GM23338 (cell line): Measurements from ENCODE around the gene IL13.

Experiments used
- CTCF ChIP-seq, 2 experiments: fragments of 200-600 bp in 1 of 2; sonication (generic) in 1 of 2; conservative IDR thresholded peaks; 2 replicates each; pipeline versions ENCODE4 v1.5.1 to v1.6.1; 2016 to 2017; ENCODE audit warnings: antibody characterized with exemption in 2 of 2, low read depth in 2 of 2, mild to moderate bottlenecking in 2 of 2, moderate library complexity in 1 of 2
- ETS1 ChIP-seq: IDR thresholded peaks from 2 replicates; pipeline ENCODE4 v1.6.1; 2016; ENCODE audit warnings: antibody characterized with exemption
- EZH2 ChIP-seq: fragments of 200-600 bp; sonication (generic); IDR thresholded peaks from one replicate; pipeline ENCODE4 v1.8.0; 2017; ENCODE audit warnings: antibody characterized with exemption, mild to moderate bottlenecking, low read depth; ENCODE audit not compliant: unreplicated experiment
- EZH2phosphoT487 ChIP-seq: fragments of 200-600 bp; sonication (generic); IDR thresholded peaks from one replicate; pipeline ENCODE4 v1.8.1; 2018; ENCODE audit warnings: antibody characterized with exemption; ENCODE audit not compliant: unreplicated experiment
- POLR2AphosphoS5 ChIP-seq: IDR thresholded peaks from 2 replicates; pipeline ENCODE4 v1.6.1; 2016; ENCODE audit warnings: antibody characterized with exemption, low read depth
- REST ChIP-seq: IDR thresholded peaks from one replicate; pipeline ENCODE4 v1.6.1; 2018; ENCODE audit warnings: antibody characterized with exemption; ENCODE audit not compliant: unreplicated experiment
- STAT1 ChIP-seq: IDR thresholded peaks from one replicate; pipeline ENCODE4 v1.6.1; 2016; ENCODE audit warnings: antibody characterized with exemption; ENCODE audit not compliant: unreplicated experiment
- ZNF114 ChIP-seq: fragments of 250-450 bp; sonication (Bioruptor Pico); IDR thresholded peaks from 2 replicates; pipeline ENCODE4 v1.5.0; 2020; ENCODE audit warnings: mild to moderate bottlenecking, moderate library complexity

- TF ChIP-seq CTCF (conservative IDR thresholded peaks at IDR 0.05; ENCODE audit: low read depth in 2 of 2) (no peak), REST (no peak), EZH2 (no peak), ETS1 (no peak), EZH2phosphoT487 (no peak), ZNF114 (CRISPR knock-in tag) (no peak), STAT1 (no peak), POLR2AphosphoS5 (no peak)
These were observed 30.5 kb upstream of the IL13 start for GRCh38 chr5:132627470-132627869.
